Skin of body (tissue), 2 donors: ENCODE results near the gene PLEKHA7. TPM values are rescaled to one million over a fixed set of nuclear protein-coding genes. Genes with fewer than 3 reads are reported as not detected.

ENCODE experiments used
- DNase-seq: peaks from one replicate; lab custom pipeline; 2025; lab: John Stamatoyannopoulos, UW
- total RNA-seq: library from RNA; depleted of rRNA; stranded (reverse); fragments of >200 nt; gene quantifications from one replicate; pipeline ENCODE4 v1.2.3, GENCODE V29; 2014

PLEKHA7 gene
- total RNA-seq, 1 donor from 2014 or later = 19.9 TPM

- DNase-seq = no peak
Observed at GRCh38 chr11:16790486-16791190, 223.6 kb downstream of the PLEKHA7 start.

- no peak for DNase-seq
Observed at GRCh38 chr11:16789560-16790485, 224.4 kb downstream of the PLEKHA7 start.

GRCh38 chr11:16789063-16789420 lies 225.2 kb downstream of the PLEKHA7 start:
- no peak for DNase-seq

GRCh38 chr11:16788141-16789062 lies 225.8 kb downstream of the PLEKHA7 start:
- peak; percentile 27 for DNase-seq

- DNase-seq = no peak
Observed at GRCh38 chr11:16787035-16787742, 227.0 kb downstream of the PLEKHA7 start.

- DNase-seq = no peak
Observed at GRCh38 chr11:16786131-16786530, 228.1 kb downstream of the PLEKHA7 start.

- no peak for DNase-seq
Observed at GRCh38 chr11:16785520-16786128, 228.6 kb downstream of the PLEKHA7 start.

- DNase-seq = no peak
Observed at GRCh38 chr11:16784666-16785065, 229.5 kb downstream of the PLEKHA7 start.

- no peak for DNase-seq
Observed at GRCh38 chr11:16784097-16784496, 230.1 kb downstream of the PLEKHA7 start.

- no peak for DNase-seq
Observed at GRCh38 chr11:16783321-16783801, 230.9 kb downstream of the PLEKHA7 start.

- no peak for DNase-seq
Observed at GRCh38 chr11:16781936-16782919, 232.0 kb downstream of the PLEKHA7 start.

GRCh38 chr11:16780698-16781550 lies 233.3 kb downstream of the PLEKHA7 start:
- DNase-seq = no peak

GRCh38 chr11:16780146-16780545 lies 234.1 kb downstream of the PLEKHA7 start:
- DNase-seq = no peak

- DNase-seq = no peak
Observed at GRCh38 chr11:16779436-16779835, 234.8 kb downstream of the PLEKHA7 start.

GRCh38 chr11:16778876-16779275 lies 235.3 kb downstream of the PLEKHA7 start:
- no peak for DNase-seq

GRCh38 chr11:16778286-16778685 lies 235.9 kb downstream of the PLEKHA7 start:
- DNase-seq = no peak

GRCh38 chr11:16777613-16777975 lies 236.6 kb downstream of the PLEKHA7 start:
- DNase-seq = no peak
